ENCODE data around the gene FOXK1. TPM values are rescaled to one million over a fixed set of nuclear protein-coding genes. Genes with fewer than 3 reads are reported as not detected.

The FOXK1 gene
- total and polyA plus RNA-seq, 9 donors: 5.8 to 43.9 (median 32.6) TPM

- no peaks in the 10 kb centered on the region for H3K27me3 ChIP-seq
- intact Hi-C loops (cut with DNase I): no loop called here
- no peak for TF ChIP-seq CTCF (IDR thresholded peaks at IDR 0.05)
- H3K9me3 ChIP-seq: no peaks in the 10 kb centered on the region
- 87 to 92% (median 90%) methylated on average over 26 of the region's 26 CpGs for WGBS, 3 donors
- DNase-seq: no peak
- peaks cover 4% of the 10 kb centered on the region for H3K4me1 ChIP-seq (ENCODE audit: insufficient read depth)
- no peaks in the 10 kb centered on the region for H3K36me3 ChIP-seq
- H3K27ac ChIP-seq: no peak overlapping the region
- H3K4me3 ChIP-seq: no peak overlapping the region
These were observed 134.5 kb downstream of the FOXK1 start for GRCh38 chr7:4816419-4817080.

- Histone ChIP-seq H3K27ac (no peak overlapping the region), H3K36me3 (no peaks in the 10 kb centered on the region), H3K27me3 (no peaks in the 10 kb centered on the region), H3K4me1 (ENCODE audit: insufficient read depth) (peaks cover 4% of the 10 kb centered on the region), H3K9me3 (no peaks in the 10 kb centered on the region), H3K4me3 (no peak overlapping the region)
- TF ChIP-seq CTCF (IDR thresholded peaks at IDR 0.05) (no peak), EP300 (IDR thresholded peaks at IDR 0.05) (no peak), POLR2A (IDR thresholded peaks at IDR 0.05) (no peak)
- WGBS, 3 donors: 72 to 82% (median 77%) methylated on average over 38 of the region's 38 CpGs
- no peak for DNase-seq
- intact Hi-C loops (cut with DNase I): no loop called here
These were observed 135.2 kb downstream of the FOXK1 start for GRCh38 chr7:4817178-4817901.

GRCh38 chr7:4818000-4818794, 136.1 kb downstream of the FOXK1 start:
- intact Hi-C loops (cut with DNase I): no loop called here

More at GRCh38 chr7:4818000-4818794, 136.1 kb downstream of the FOXK1 start:
- H3K9me3 ChIP-seq: no peaks in the 10 kb centered on the region
- WGBS, 3 donors: 49 to 66% (median 56%) methylated on average over 25 to 32 of the region's 32 CpGs
- no peak overlapping the region for H3K4me3 ChIP-seq
- H3K27ac ChIP-seq: no peak overlapping the region
- TF ChIP-seq EP300 (IDR thresholded peaks at IDR 0.05) (no peak), CTCF (IDR thresholded peaks at IDR 0.05) (no peak), POLR2A (IDR thresholded peaks at IDR 0.05) (no peak)
- peak in 2 of 5 donors; percentile 38 to 73 for DNase-seq
- H3K36me3 ChIP-seq: no peaks in the 10 kb centered on the region
- peaks cover 4% of the 10 kb centered on the region for H3K4me1 ChIP-seq (ENCODE audit: insufficient read depth)
- no peaks in the 10 kb centered on the region for H3K27me3 ChIP-seq

All from ovary (tissue), 9 donors.